GM12864 (cell line): Measurements from ENCODE around the gene TENT5C.

Experiments used
- DNase-seq: peaks from one replicate; pipeline ENCODE4 v3.0.0-alpha.2; 2011; ENCODE audit warnings: low read depth
- H3K4me3 ChIP-seq: 2 replicates; pipeline ENCODE4 v1.5.1; 2011; ENCODE audit warnings: mild to moderate bottlenecking, low read depth, low read length, control low read depth
- TF ChIP-seq, protein P1 (sequence below): IDR thresholded peaks from 2 replicates; pipeline ENCODE4 v1.5.1; 2011; ENCODE audit warnings: low read depth, mild to moderate bottlenecking, moderate library complexity, low read length, control low read depth, inconsistent platforms; ENCODE audit errors: missing control alignments

TENT5C gene

DNA sequence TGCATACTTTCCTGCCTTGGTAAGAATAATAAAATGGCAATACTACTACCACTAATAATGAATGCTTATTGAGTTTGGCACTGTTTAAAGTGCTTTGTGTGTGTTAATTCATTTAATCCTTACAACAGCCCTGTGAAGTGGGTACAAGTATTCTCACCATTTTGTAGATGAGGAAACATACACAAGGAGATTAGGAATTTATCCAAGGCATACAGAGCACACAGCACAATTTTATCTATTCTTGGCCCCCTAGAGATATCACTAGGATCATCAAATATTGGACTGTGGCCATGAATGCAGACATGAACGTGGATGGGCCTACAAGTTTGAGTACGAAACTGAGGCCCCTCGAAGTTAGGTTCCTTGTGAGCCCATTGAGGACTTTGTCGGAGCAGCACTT is 39.5 kb downstream of the TENT5C start:
- no peak for DNase-seq
- TF ChIP-seq, protein P1, sequence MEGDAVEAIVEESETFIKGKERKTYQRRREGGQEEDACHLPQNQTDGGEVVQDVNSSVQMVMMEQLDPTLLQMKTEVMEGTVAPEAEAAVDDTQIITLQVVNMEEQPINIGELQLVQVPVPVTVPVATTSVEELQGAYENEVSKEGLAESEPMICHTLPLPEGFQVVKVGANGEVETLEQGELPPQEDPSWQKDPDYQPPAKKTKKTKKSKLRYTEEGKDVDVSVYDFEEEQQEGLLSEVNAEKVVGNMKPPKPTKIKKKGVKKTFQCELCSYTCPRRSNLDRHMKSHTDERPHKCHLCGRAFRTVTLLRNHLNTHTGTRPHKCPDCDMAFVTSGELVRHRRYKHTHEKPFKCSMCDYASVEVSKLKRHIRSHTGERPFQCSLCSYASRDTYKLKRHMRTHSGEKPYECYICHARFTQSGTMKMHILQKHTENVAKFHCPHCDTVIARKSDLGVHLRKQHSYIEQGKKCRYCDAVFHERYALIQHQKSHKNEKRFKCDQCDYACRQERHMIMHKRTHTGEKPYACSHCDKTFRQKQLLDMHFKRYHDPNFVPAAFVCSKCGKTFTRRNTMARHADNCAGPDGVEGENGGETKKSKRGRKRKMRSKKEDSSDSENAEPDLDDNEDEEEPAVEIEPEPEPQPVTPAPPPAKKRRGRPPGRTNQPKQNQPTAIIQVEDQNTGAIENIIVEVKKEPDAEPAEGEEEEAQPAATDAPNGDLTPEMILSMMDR = no peak

GRCh38 chr1:117646007-117646811 is 40.4 kb downstream of the TENT5C start:
- TF ChIP-seq, protein P1 = no peak
- no peak overlapping the region for H3K4me3 ChIP-seq
- no peak for DNase-seq

More for the DNA sequence above, 39.5 kb downstream of the TENT5C start:
- no peak overlapping the region for H3K4me3 ChIP-seq

DNA sequence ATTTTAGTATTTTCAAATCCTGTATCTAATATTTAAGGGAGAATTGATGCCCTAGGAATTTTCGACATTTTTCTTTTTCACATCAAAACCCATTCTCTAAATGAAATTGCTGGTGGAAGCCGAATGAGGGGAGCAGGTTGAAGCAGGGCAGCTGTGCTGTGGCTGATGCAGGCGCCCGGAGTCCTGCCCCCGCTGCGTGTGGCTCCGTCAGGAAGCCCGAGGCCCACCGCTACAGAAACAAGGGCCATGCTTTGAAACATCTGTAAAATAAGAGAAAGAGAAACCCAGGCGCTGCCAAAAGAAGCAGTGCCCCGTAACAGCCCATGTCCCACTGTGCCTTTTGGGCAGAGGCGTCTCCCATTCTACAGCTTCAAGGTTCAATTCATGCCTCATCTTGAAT is 41.1 kb downstream of the TENT5C start:
- DNase-seq = no peak
- TF ChIP-seq, protein P1 = no peak
- no peak overlapping the region for H3K4me3 ChIP-seq

- no peak overlapping the region for H3K4me3 ChIP-seq
- TF ChIP-seq, protein P1 = no peak
- DNase-seq = no peak
Measured at GRCh38 chr1:117648015-117648414, 42.2 kb downstream of the TENT5C start.

GRCh38 chr1:117650840-117651568 is 45.2 kb downstream of the TENT5C start:
- no peak for DNase-seq
- no peak overlapping the region for H3K4me3 ChIP-seq
- TF ChIP-seq, protein P1 = no peak

DNA sequence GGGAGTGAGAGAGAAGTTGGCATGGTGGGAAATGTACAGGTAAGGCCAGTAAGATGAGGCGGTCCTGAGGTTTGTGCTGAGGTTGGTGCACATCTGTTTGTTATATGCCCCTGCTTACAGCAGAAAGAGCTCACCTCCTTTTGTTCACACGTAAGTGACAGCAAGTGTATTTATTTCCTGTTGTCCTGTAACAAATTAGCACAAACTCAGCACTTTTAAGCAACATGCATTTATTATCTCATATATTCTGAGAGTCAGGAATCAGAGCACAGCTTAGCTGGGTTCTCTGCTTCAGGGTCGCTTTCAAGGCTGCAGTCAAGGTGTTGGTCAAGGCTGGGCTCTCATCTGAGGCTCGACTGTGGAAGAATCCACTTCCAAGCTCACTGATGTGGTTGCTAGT is 45.8 kb downstream of the TENT5C start:
- TF ChIP-seq, protein P1 = no peak
- no peak overlapping the region for H3K4me3 ChIP-seq
- DNase-seq = no peak

- TF ChIP-seq, protein P1 = no peak
- no peak for DNase-seq
- H3K4me3 ChIP-seq = no peak overlapping the region
Measured at GRCh38 chr1:117652421-117652820, 46.6 kb downstream of the TENT5C start.
